Right ventricle myocardium inferior (tissue), 1 donor: Measurements from ENCODE around the gene JPH4. TPM values are rescaled to one million over a fixed set of nuclear protein-coding genes. Genes with fewer than 3 reads are reported as not detected.
"Not testable (repeated sequence)": the region's sequence is repeated elsewhere in the genome, so short reads cannot be mapped to it uniquely, and the experiment has no call there.

Source experiments
- ATAC-seq: fragments of 200-7000 bp; cut with Tn5 transposase; one replicate; pipeline ENCODE4 v1.9.1; 2020; ENCODE audit warnings: mild to moderate bottlenecking, moderate library complexity
- DNase-seq: peaks from one replicate; pipeline ENCODE4 v3.0.0; 2021; ENCODE audit errors: missing footprints
- intact Hi-C: fragments of 100-400 bp; cut with DNase I; formaldehyde crosslinking; loops from one replicate; pipeline ENCODE4 v1.11.0; 2022
- total RNA-seq: library from RNA; stranded (reverse); fragmentation: NEBNext Ultra II Directional; extraction: Animal tissue kit (Norgen Biotek cat#: 25700); gene quantifications from one replicate; pipeline ENCODE4 v1.2.1, GENCODE V29; 2021
- donor health status: DM: no; HTN: yes; CAD: no; lungs with severe emphysema.

The JPH4 gene
- total RNA-seq, 1 donor from 2014 or later: 0.24 TPM

DNA sequence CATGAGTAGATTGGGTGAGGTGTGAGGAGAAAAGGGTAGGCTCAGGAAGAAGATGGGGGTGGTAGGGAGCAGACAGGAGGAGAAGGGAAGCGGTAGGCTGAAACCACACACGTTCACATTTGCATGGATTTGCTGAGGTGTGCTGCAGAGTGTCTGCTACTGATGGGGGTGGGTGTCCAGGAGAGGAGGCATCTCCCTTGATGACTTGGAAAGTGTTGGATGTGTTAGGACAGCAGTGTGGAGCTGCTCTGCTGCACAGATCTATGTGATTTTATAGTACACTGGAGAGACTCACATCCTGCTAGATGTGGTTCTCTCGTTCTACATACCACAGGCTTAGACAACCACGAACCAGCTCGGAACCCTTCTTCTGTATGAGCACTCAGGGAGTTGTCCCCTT, 36.3 kb downstream of the JPH4 start:
- ATAC-seq: no peak
- DNase-seq: no peak
- intact Hi-C loops: no loop called here

DNA sequence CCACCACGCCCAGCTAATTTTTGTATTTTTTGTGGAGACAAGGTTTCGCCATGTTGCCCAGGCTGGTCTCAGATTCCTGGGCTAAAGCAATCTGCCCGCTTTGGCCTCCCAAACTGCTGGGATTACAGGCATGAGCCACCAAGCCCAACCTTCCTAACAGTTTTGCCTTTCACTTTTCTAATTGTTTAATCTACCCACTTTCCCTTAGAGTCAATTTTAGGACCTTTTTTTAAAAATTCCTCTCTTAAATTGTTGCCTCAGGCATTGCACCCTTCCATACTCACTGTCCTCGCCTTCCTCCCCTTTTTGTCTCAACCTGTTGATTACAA, 38.5 kb downstream of the JPH4 start:
- no peak for ATAC-seq
- intact Hi-C loops: no loop called here
- DNase-seq: no peak

DNA sequence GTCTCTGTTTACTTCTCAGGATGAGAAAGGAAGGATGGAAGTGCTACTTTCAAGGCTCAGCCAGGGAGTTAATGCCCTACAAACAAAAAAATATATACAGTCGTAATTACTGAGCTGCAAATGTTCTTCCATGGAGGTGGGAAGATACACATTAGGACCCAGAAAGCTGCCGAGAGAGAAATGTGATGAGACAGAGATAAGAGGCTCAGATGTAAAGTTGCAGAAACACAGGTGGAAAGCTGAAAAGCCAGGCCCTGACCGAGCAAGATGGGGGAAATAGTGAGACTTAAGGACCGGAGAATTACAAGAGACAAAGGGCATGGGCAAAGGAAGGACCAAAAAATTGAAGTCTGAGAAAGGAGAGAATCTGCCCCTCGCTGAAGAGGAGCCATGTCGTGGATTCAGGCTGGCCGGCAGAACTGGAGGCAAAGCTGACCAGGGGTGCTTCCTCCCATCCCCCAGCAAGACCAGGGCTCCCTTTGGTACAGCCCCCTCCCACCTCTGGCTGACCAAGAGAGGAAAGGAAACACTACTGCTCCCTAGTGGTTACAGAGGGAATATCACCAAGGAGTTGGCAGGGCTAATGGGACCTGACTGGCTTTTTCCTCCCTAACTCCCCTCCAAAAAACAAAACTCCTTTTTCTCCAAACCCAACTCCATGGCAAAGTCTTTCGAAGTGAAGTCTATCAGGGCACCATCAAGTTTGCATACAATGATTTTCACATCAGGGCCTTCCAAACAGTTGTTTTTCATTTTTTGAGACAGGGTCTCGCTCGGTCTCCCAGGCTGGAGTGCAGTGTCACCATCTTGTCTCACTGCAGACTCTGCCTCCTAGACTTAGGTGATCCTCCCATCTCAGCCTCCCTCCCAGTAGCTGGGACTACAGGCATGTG, 39.1 kb downstream of the JPH4 start:
- intact Hi-C loops: no loop called here
- DNase-seq (no peak), ATAC-seq (no peak)

DNA sequence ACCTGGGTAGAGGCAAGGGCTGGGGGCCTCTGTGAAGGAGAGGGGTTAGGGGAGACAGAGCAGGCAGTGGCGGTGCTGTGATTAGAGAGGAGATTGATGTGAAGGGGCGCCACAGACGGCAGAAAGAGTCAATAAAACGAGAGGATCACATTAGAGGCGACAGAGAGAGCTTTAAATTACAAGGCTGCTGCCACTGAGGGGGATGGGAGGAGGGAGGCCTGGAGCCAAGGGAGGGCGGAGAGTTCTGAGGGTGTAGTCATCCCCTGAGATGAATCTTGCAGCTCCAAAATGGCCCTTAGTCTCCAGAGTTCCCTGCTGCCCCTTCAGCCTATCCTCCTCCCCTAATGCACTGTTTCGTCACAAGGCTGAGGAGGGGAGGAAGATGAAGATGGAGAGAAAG, 39.8 kb downstream of the JPH4 start:
- DNase-seq: no peak
- ATAC-seq: peak; percentile 76
- intact Hi-C loops: no loop called here

GRCh38 chr14:23538050-23538718, 40.4 kb downstream of the JPH4 start:
- intact Hi-C loops: no loop called here
- ATAC-seq (no peak), DNase-seq (no peak)

DNA sequence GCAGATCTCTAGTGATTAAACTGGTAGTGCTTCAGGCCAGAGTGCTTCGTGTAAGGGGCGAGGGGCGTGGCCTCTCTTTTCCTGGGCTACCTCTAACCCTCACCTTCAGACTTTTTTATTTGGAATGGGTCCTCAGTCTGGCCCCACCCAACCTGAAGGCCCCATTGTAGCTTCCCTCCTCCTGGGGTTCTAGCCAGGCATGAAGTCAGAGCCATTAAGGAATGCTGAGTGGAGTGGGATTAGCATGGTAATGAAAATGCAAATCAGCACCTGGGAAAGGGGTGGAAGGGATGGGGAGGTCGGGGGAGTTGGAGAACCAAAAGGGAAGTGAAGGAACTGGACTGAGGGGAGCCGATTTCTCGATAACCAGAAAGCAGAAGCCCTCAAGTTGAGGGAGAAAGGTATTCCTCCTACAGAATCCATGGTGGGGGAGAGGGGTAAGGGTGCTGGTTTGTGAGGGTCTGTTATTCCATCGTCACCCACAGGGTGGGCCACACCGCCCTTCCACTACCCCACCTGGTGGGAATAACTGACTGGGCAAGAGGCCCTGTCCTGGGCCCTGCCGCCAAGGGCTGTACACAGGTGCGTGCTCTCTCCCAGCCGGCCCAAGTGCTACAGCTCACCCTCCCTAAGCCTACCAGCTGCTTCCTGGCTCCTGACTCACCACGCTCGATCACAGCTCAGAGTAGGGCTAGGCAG, 41.1 kb downstream of the JPH4 start:
- no peak for ATAC-seq
- DNase-seq: no peak
- intact Hi-C loops: no loop called here

DNA sequence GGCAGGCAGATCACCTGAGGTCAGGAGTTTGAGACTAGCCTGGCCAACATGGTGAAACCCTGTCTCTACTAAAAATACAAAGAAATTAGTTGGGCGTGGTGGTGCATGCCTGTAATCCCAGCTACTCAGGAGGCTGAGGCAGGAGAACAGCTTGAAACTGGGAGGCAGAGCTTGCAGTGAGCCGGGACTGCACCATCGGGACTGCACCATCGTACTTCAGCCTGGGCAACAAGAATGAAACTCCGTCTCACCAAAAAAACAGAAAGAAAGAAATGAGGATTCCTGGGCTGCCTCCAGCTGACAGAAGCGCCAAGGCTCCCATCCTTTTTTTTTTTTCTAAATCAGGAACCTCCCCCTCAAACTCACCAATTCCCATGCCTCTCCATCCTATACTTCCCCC, 41.7 kb downstream of the JPH4 start:
- DNase-seq, intact Hi-C loops, ATAC-seq: not testable (repeated sequence)

DNA sequence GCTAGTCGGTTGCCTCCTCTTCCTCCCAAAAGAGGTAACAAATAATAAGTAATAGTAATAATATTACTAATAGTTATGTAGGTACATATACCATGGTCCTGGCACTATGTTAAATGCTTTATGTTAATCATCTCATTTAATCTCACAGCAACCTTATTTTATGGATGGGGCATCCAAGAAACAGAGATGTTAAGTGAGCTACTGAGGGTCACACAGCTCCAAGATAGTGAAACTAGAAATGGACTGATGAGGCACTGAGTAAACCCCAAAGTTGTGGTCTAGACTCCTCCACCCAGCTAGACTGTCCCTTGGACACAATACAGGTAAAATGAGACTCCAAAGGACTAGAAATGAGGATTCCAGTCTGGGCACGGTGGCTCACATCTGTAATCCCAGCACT, 42.1 kb downstream of the JPH4 start:
- ATAC-seq (no peak), DNase-seq (no peak)
- intact Hi-C loops: no loop called here

DNA sequence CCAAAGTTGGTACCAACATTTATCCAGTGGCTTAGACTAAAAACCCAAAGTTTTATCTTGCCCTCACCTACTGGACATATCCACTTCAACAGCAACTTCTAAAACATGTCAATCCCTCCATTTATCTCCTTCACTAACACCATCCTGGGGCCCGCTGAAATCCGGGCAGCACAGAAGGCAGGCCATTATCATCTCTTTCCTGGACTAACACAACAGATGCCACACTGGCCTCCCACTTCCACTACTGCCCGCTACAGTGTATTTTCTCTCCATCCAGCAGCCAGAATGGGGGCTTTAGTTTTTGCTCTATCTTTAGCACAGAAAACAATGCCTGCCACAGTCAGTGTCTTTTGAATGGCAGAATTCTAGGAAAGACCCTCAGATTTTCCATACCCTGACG, 42.6 kb downstream of the JPH4 start:
- intact Hi-C loops: no loop called here
- DNase-seq (no peak), ATAC-seq (no peak)

GRCh38 chr14:23533652-23534435, 44.7 kb downstream of the JPH4 start:
- intact Hi-C loops: no loop called here

DNA sequence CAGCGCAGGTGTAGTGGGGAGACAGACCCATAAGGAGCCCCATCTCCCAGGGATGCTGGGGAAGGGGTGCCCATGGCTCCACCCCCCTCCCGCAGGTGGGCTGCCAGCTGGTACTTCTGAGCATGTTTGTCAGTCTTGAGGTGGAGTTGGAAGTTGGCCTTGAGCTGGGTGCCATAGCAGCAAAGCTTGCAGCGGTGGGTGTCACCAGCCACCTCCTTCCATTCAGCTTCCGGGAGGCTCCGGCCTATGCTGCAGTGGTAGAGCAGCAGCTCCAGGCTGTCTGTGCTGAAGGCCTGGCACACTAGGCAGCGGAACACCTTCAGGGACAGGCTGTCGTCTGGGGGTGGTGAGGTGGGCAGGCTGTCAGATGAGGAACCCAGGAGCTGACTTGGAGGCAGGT, 45.9 kb downstream of the JPH4 start:
- DNase-seq: no peak
- ATAC-seq: no peak
- intact Hi-C loops: no loop called here

More at GRCh38 chr14:23533652-23534435, 44.7 kb downstream of the JPH4 start:
- ATAC-seq (no peak), DNase-seq (no peak)

DNA sequence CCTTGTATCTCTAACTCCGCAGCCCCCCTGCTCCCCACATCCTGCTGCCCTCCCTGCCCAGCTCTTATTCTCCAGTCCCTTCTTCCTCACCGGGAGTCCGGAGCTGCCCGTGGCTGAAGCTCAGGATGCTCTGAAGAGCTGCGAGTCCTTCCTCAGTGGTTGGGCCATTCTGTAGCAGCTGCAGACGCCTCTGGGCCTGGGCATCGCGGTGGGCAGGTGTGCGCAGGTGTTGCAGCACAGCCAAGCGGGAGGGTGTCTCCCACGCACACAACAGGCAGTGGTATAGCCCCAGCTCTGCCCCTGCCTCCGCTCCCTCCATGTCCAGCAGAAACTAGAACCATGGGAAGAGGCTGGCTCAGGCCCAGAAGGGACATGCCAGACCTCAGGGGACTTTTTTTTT, 47.2 kb downstream of the JPH4 start:
- no peak for ATAC-seq
- intact Hi-C loops: no loop called here
- no peak for DNase-seq

- ATAC-seq (no peak), DNase-seq (no peak)
- intact Hi-C loops: no loop called here
Observed at GRCh38 chr14:23530375-23531055, 48.1 kb downstream of the JPH4 start.

DNA sequence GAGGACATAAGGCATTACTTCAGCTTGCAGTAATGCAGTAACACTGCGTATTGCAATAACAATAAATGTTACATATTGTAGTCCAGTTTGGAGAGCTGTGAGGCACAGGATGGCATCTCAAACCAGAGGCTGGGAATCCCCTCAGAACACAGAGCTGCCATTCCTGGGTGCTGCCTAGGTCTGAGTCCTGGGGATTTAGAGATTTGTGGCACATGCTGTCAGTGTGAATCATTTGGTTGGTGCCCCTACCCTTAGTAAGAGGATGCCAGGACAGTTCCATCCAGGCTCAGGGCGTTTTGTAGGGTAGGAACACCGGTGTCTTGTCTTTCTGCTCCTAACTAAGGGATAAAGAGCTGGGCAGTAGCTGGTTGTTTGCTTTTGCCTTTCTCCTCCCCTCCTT, 49.6 kb downstream of the JPH4 start:
- no peak for ATAC-seq
- intact Hi-C loops: no loop called here

GRCh38 chr14:23528555-23528954, 50.0 kb downstream of the JPH4 start:
- no peak for ATAC-seq
- intact Hi-C loops: no loop called here

More for the DNA sequence above, 49.6 kb downstream of the JPH4 start:
- no peak for DNase-seq

DNA sequence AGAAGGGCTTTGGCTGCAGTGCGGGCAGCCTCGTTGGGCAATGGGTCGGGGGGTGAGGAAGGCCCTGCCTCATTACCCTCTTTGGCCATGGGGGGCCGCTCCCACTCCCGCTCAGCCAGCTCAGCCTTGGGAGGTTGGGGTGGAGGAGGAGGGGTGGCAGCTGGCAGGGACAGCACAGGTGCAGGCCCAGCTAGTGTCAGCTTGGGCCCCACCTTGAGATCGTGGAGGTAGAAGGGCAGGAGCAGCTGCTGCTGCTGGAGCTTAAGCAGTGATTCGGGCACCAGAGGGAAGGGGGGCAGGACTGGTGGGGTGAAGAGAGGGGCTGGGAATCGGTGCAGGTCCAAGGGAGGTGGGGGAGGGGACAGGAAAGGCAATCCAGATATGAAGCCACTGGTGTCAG, 53.0 kb downstream of the JPH4 start:
- intact Hi-C loops: no loop called here
- DNase-seq (no peak), ATAC-seq (no peak)

More at GRCh38 chr14:23528555-23528954, 50.0 kb downstream of the JPH4 start:
- DNase-seq: no peak

GRCh38 chr14:23524954-23525353, 53.6 kb downstream of the JPH4 start:
- intact Hi-C loops: no loop called here
- no peak for ATAC-seq

GRCh38 chr14:23523229-23524016, 55.2 kb downstream of the JPH4 start:
- DNase-seq: no peak

More at GRCh38 chr14:23524954-23525353, 53.6 kb downstream of the JPH4 start:
- no peak for DNase-seq

More at GRCh38 chr14:23523229-23524016, 55.2 kb downstream of the JPH4 start:
- no peak for ATAC-seq
- intact Hi-C loops: no loop called here
